GM13977 (cell line): ENCODE data around the gene GJA4.

Experiments used
- DNase-seq: peaks from one replicate; pipeline ENCODE4 v3.0.0; 2012; ENCODE audit warnings: low spot score
- CTCF ChIP-seq: IDR thresholded peaks from 2 replicates; pipeline ENCODE4 v1.5.1; 2012; ENCODE audit warnings: mild to moderate bottlenecking, control low read depth; ENCODE audit not compliant: insufficient read depth; ENCODE audit errors: extremely low read depth, missing control alignments
- in situ Hi-C: fragments of 300-500 bp; cut with MboI; formaldehyde crosslinking; loops from one replicate; pipeline ENCODE4 v1.12.0; 2022; ENCODE audit warnings: low sequenced_read_pairs, low pct_unique_long_range_greater_than_20kb, mixed read lengths, inconsistent platforms; ENCODE audit not compliant: unreplicated experiment

GJA4 gene

GRCh38 chr1:34757386-34757785 lies 35.4 kb upstream of the GJA4 start:
- in situ Hi-C loops: no loop called here
- DNase-seq: no peak
- no peak for TF ChIP-seq CTCF

GRCh38 chr1:34758751-34759150 lies 34.0 kb upstream of the GJA4 start:
- no peak for TF ChIP-seq CTCF
- DNase-seq: no peak
- in situ Hi-C loops: no loop called here

- TF ChIP-seq CTCF: no peak
- DNase-seq: no peak
- in situ Hi-C loops: no loop called here
Observed at GRCh38 chr1:34759503-34760357, 33.1 kb upstream of the GJA4 start, which contains the start of gene GJB4. GJB4 (plus strand) TSS chr1:34759740; CDS start chr1:34761255, 1,515 bp downstream.

- no peak for TF ChIP-seq CTCF
- DNase-seq: no peak
- in situ Hi-C loops: no loop called here
Observed at GRCh38 chr1:34761176-34761761, 31.5 kb upstream of the GJA4 start.

- no peak for DNase-seq
- in situ Hi-C loops: no loop called here
- no peak for TF ChIP-seq CTCF
Observed at GRCh38 chr1:34761776-34762307, 31.0 kb upstream of the GJA4 start.

- DNase-seq: no peak
- in situ Hi-C loops: no loop called here
- no peak for TF ChIP-seq CTCF
Observed at GRCh38 chr1:34762474-34763141, 30.2 kb upstream of the GJA4 start.
